HTR-8/SVneo (cell line): ENCODE results near the gene EPC2.
A peak's percentile ranks its signal among the peaks of the same experiment; 100 is the strongest.
"Not testable (repeated sequence)": the region's sequence is repeated elsewhere in the genome, so short reads cannot be mapped to it uniquely, and the experiment has no call there.

Experiments
- DNase-seq: peaks from one replicate; pipeline ENCODE4 v3.0.0; 2011; ENCODE audit warnings: low spot score, mixed read lengths; ENCODE audit not compliant: insufficient read length
- FAIRE-seq: peaks from 2 replicates; lab custom pipeline; 2011; peaks lifted over from hg19 to GRCh38; lab: Jason Lieb, UNC

EPC2 gene

GRCh38 chr2:148666555-148666954, 22.0 kb downstream of the EPC2 start:
- FAIRE-seq (no peak), DNase-seq (no peak)

GRCh38 chr2:148667113-148667836, 22.7 kb downstream of the EPC2 start:
- no peak for FAIRE-seq
- no peak for DNase-seq

DNA sequence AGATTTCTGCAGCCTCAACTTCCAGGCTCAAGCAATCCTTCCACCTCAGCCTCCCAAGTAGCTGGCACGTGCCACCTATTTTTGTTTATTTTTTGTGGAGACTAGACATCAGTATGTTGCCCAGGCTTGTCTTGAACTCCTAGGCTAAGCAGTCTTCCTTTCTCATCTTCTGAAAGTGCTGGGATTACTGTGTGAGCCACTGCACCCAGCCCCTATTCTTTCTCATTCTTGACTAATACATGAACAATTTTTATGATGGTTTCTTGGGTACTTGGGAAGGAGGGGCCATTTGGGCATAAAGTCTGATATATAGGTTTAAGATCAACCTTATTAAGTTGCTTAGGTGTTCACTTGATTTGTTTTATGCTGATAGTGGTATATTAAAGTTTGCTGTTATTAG, 26.2 kb downstream of the EPC2 start:
- DNase-seq (peak; percentile 23), FAIRE-seq (no peak)

GRCh38 chr2:148674063-148675020, 29.8 kb downstream of the EPC2 start:
- peak; percentile 18 for DNase-seq
- FAIRE-seq, result no peak

- DNase-seq (peak; percentile 9), FAIRE-seq (no peak)
Observed at GRCh38 chr2:148675708-148676107, 31.2 kb downstream of the EPC2 start.

DNA sequence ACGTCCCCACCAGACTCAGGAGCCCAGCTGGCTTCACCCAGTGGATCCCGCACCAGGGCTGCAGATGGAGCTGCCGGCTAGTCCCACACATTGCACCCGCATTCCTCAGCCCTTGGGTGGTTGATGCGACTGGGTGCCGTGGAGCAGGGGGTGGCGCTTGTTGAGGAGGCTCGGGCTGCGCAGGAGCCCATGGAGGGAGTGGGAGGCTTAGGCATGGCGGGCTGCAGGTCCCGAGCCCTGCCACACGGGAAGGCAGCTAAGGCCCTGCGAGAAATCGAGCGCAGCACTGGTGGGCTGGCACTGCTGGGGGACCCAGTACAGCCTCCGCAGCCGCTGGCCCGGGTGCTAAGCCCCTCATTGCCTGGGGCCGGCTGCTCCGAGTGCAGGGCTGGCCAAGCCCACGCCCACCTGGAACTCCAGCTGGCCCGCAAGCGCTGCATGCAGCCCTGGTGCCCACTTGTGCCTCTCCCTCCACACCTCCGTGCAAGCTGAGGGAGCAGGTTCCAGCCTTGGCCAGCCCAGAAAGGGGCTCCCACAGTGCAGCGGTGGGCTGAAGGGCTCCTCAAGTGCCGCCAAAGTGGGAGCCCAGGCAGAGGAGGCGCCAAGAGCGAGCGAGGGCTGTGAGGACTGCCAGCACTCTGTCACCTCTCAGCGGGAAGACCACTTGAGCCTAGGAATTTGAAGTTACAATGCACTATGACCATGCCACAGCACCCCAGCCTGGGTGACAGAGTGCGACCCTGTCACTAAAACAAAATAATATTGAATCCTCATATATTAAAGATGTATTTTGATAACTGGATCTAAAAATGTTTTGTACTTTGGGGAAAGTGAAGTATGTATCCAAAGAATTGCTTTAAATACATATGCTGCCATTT, 34.0 kb downstream of the EPC2 start:
- not testable (repeated sequence) for FAIRE-seq, DNase-seq

DNA sequence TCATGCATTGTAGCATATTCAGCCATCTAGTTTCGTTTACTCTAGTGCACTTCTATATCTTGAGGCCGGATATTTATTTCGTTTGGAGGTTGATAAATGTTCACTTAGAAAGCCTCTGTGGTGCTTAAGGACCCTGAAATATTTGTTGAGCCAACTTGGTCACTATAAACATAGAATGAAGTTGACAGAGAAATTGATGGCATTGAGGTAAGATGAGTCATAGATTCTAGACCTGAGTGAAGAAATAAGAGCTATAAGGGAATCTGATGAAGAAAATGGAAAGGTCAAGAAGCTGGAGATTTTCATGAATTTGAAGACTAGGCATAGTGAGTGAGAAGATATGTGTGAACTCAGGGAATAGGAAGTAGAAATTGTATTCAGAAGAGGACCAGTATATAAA, 35.9 kb downstream of the EPC2 start:
- FAIRE-seq, result no peak
- DNase-seq, result peak; percentile 18

DNA sequence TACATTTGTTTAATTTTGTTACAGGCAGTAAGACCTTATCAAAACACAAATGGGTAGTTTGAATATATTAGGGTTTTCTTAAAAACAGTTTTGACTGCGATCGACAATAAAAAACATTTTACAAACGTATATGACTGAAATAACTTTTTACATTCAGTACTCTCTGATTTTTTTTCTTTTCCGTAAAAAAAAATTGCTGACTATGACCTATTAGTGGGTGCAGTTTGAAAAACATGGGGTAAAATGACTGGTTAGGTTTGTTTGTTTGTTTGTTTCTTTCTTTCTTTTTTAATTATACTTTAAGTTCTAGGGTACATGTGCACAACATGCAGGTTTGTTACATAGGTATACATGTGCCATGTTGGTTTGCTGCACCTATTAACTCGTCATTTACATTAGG, 36.9 kb downstream of the EPC2 start:
- FAIRE-seq (no peak), DNase-seq (no peak)

DNA sequence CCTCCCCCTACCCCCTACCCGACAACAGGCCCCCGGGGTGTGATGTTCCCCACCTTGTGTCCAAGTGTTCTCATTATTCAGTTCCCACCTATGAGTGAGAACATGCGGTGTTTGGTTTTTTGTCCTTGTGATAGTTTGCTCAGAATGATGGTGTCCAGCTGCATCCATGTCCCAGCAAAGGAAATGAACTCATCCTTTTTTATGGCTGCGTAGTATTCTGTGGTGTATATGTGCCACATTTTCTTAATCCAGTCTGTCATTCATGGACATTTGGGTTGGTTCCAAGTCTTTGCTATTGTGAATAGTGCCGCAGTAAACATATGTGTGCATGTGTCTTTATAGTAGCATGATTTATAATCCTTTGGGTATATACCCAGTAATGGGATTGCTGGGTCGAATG, 37.3 kb downstream of the EPC2 start:
- not testable (repeated sequence) for FAIRE-seq, DNase-seq

DNA sequence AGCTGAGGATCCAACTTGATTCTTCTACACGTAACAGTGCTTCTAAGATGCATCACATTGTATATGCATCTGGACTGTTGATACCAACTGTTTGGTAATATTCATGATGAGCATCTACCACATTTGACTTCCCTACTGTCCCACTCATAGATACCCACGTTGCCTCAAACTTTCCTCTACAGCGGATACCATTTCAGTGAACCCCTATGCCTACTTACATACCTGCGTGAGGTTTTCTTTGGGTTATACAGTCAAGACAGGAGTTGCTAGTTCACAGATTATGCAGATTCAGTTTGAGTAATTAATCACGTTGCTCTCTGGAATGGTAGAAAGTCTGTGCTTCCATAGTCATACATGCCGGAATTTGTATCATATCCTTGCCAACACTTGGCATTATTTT, 40.0 kb downstream of the EPC2 start:
- DNase-seq (no peak), FAIRE-seq (no peak)

GRCh38 chr2:148687543-148687942, 43.0 kb downstream of the EPC2 start:
- no peak for FAIRE-seq
- no peak for DNase-seq

GRCh38 chr2:148688011-148688410, 43.5 kb downstream of the EPC2 start:
- not testable (repeated sequence) for FAIRE-seq, DNase-seq

DNA sequence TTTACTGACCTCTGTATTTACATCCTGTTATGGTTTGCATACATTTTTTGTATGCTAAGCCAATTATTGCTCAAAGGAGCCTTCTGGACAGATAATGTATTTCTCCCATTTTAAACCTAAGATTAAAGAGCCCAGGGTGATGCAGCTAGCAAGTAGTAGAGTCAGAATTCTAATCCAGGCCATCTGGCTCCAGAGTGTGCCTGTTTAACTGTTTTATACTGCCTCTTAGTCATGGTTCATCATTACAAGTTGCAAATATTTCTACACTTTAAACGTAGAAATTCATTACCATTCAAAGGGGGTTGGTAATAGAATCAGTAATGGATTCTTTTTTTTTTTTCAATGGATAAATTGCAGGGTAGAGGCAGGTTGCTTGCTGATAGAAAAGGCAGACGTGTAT, 52.4 kb downstream of the EPC2 start:
- FAIRE-seq (no peak), DNase-seq (no peak)

DNA sequence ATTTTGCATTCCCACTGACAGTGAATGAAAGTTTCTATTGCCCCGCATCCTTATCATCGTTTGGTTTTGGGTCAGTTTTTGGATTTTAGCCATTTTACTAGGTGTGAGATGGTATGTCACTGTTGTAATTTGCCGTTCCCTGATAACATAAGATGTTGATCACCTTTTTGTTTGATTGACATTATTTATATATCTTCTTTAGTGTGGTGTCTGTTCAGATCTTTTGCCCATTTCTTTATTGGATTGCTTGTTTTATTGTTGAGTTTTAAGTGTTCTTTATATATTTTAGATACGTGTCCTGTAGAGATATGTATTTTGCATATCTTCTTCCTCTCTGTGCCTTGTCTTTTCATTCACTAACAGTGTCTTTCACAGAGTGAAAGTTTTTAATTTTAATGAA, 55.3 kb downstream of the EPC2 start:
- DNase-seq, result no peak
- FAIRE-seq, result no peak

DNA sequence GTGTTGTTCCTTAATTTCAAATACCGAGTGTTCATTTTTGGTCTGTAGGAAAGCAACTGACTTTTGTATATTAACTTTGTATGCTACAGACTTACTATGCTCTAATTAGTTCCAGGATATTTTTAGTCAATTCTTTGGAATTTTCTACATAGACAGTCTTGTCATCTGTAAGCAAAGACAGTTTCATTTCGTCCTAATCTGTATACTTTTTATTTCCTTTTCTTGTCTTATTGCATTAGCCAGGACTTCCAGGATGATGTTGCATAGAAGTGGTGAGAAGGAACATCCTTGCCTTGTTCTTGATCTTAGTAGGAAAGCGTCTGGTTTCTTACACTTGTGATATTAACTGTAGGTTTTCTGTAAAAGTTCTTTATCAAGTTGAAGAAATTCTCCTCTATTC, 56.5 kb downstream of the EPC2 start:
- no peak for FAIRE-seq
- DNase-seq, result no peak

GRCh38 chr2:148701877-148702276, 57.3 kb downstream of the EPC2 start:
- no peak for FAIRE-seq

GRCh38 chr2:148702475-148702874, 57.9 kb downstream of the EPC2 start:
- DNase-seq, result no peak
- no peak for FAIRE-seq

More at GRCh38 chr2:148701877-148702276, 57.3 kb downstream of the EPC2 start:
- DNase-seq, result no peak

DNA sequence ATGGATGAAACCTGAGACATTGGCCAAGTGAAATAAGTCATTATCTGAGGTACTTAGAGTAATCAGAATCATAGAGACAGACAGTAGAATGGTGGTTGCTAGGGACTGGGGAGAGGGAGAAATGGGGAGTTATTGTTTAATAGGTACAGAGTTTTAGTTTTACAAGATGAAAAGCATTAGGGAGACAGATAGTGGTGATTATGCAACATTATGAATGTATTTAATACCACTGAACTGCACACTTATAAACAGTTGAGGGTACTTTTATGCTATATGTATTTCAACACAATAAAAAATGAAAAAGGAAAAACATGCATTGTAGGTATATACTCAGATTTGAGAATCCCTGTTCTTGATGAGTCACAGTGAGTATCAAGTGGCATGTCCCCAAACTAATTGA, 59.7 kb downstream of the EPC2 start:
- FAIRE-seq, result peak; percentile 13
- DNase-seq, result no peak

- DNase-seq (no peak), FAIRE-seq (no peak)
Observed at GRCh38 chr2:148716378-148716920, 71.9 kb downstream of the EPC2 start.

- DNase-seq (no peak), FAIRE-seq (no peak)
Observed at GRCh38 chr2:148718039-148718438, 73.5 kb downstream of the EPC2 start.
